Liver (tissue), 3 donors: Measurements from ENCODE around the gene C1GALT1.

Source experiments
- CTCF ChIP-seq: fragments of 150-350 bp; IDR thresholded peaks from 2 replicates; pipeline ENCODE4 v1.5.1; 2017; ENCODE audit warnings: improper control_type of control experiment, low read depth, low read length; ENCODE audit not compliant: missing input control
- FOXA1 ChIP-seq: IDR thresholded peaks from 2 replicates; pipeline ENCODE4 v1.6.1; 2016; ENCODE audit warnings: antibody characterized with exemption
- GABPA ChIP-seq, 2 donors: IDR thresholded peaks in 1 of 2; conservative IDR thresholded peaks in 1 of 2; 2 replicates each; pipeline ENCODE4 v1.6.1; 2016; ENCODE audit warnings: antibody characterized with exemption in 2 of 2, mild to moderate bottlenecking in 1 of 2, moderate library complexity in 1 of 2
- JUND ChIP-seq, 2 donors: IDR thresholded peaks; 2 replicates each; pipeline ENCODE4 v1.6.1; 2016; ENCODE audit warnings: antibody characterized with exemption in 2 of 2
- NR2F2 ChIP-seq: IDR thresholded peaks from 2 replicates; pipeline ENCODE4 v1.6.1; 2016; ENCODE audit warnings: antibody characterized with exemption
- RAD21 ChIP-seq, 2 donors: IDR thresholded peaks; 2 replicates each; pipeline ENCODE4 v1.6.1; 2016; ENCODE audit warnings: antibody characterized with exemption in 2 of 2, mild to moderate bottlenecking in 2 of 2
- REST ChIP-seq: IDR thresholded peaks from 2 replicates; pipeline ENCODE4 v1.6.1; 2016; ENCODE audit warnings: antibody characterized with exemption, mild to moderate bottlenecking
- SP1 ChIP-seq: IDR thresholded peaks from 2 replicates; pipeline ENCODE4 v1.6.1; 2018; ENCODE audit warnings: antibody characterized with exemption, mild to moderate bottlenecking
- TAF1 ChIP-seq: conservative IDR thresholded peaks from 2 replicates; pipeline ENCODE4 v1.6.1; 2016; ENCODE audit warnings: antibody characterized with exemption, mild to moderate bottlenecking
- YY1 ChIP-seq: IDR thresholded peaks from 2 replicates; pipeline ENCODE4 v1.6.1; 2016; ENCODE audit warnings: antibody characterized with exemption, mild to moderate bottlenecking
- ZBTB33 ChIP-seq: IDR thresholded peaks from 2 replicates; pipeline ENCODE4 v1.6.1; 2016; ENCODE audit warnings: antibody characterized with exemption
- donor health status: healthy.
- donor health status: healthy.

- TF ChIP-seq CTCF = no peak
- TF ChIP-seq YY1 = no peak
- TF ChIP-seq TAF1 = no peak
- no peak for TF ChIP-seq JUND (IDR thresholded peaks at IDR 0.05)
- TF ChIP-seq RAD21 (IDR thresholded peaks at IDR 0.05) = no peak
- no peak for TF ChIP-seq ZBTB33
- TF ChIP-seq REST = no peak
- no peak for TF ChIP-seq FOXA1
- no peak for TF ChIP-seq GABPA (IDR thresholded peaks at IDR 0.05 in 1 of 2, conservative IDR thresholded peaks at IDR 0.05 in 1 of 2)
- TF ChIP-seq SP1 = no peak
- TF ChIP-seq NR2F2 = no peak
Observed at GRCh38 chr7:7212612-7213011, 30.3 kb downstream of the C1GALT1 start.
